Loucy (cell line): ENCODE data around the gene TRMO.
"Not testable (repeated sequence)": the region's sequence is repeated elsewhere in the genome, so short reads cannot be mapped to it uniquely, and the experiment has no call there.

Experiments
- H2AFZ ChIP-seq: fragments of 200-600 bp; sonication (generic); 2 replicates; pipeline ENCODE4 v1.6.0; 2016; ENCODE audit warnings: antibody characterized with exemption, mild to moderate bottlenecking, low read length, moderate library complexity
- H3F3A ChIP-seq: fragments of 200-600 bp; 2 replicates; pipeline ENCODE4 v1.6.0; 2016; ENCODE audit warnings: antibody characterized with exemption, low read depth, mild to moderate bottlenecking
- H3K27me3 ChIP-seq: fragments of 200-600 bp; sonication (generic); 2 replicates; pipeline ENCODE4 v1.6.1; 2014; ENCODE audit warnings: low read length, mild to moderate bottlenecking; ENCODE audit not compliant: insufficient read depth, poor library complexity, severe bottlenecking
- H3K36me3 ChIP-seq: fragments of 200-600 bp; sonication (generic); 2 replicates; pipeline ENCODE4 v1.6.1; 2016; ENCODE audit warnings: low read length; ENCODE audit not compliant: insufficient read depth
- H3K4me1 ChIP-seq: fragments of 200-600 bp; sonication (generic); 2 replicates; pipeline ENCODE4 v1.5.1; 2014; ENCODE audit warnings: low read length, mild to moderate bottlenecking; ENCODE audit not compliant: insufficient read depth, poor library complexity, severe bottlenecking
- H3K4me2 ChIP-seq: fragments of 200-600 bp; sonication (generic); 2 replicates; pipeline ENCODE4 v1.6.0; 2014; ENCODE audit warnings: antibody characterized with exemption, low read length, low read depth, mild to moderate bottlenecking; ENCODE audit not compliant: poor library complexity, severe bottlenecking
- H3K4me3 ChIP-seq: fragments of 200-600 bp; sonication (generic); 2 replicates; pipeline ENCODE4 v1.5.1; 2014; ENCODE audit warnings: low read length, mild to moderate bottlenecking, mixed read lengths; ENCODE audit not compliant: poor library complexity, severe bottlenecking
- H3K79me2 ChIP-seq: fragments of 200-600 bp; sonication (generic); 2 replicates; pipeline ENCODE4 v1.6.1; 2014; ENCODE audit warnings: low read length; ENCODE audit not compliant: insufficient read depth
- H3K9ac ChIP-seq: fragments of 200-600 bp; sonication (generic); 2 replicates; pipeline ENCODE4 v1.6.0; 2014; ENCODE audit warnings: mild to moderate bottlenecking, low read depth, low read length, moderate library complexity; ENCODE audit not compliant: poor library complexity, severe bottlenecking
- H3K9me2 ChIP-seq: fragments of 200-600 bp; sonication (generic); replicated peaks from 2 replicates; pipeline ENCODE4 v1.6.1; 2016; ENCODE audit warnings: low read depth, low read length, mixed read lengths
- H3K9me3 ChIP-seq: fragments of 200-600 bp; sonication (generic); 2 replicates; pipeline ENCODE4 v1.6.1; 2014; ENCODE audit warnings: mild to moderate bottlenecking, antibody characterized with exemption, low read length, low read depth; ENCODE audit not compliant: insufficient read depth
- H4K20me1 ChIP-seq: fragments of 200-600 bp; sonication (generic); 2 replicates; pipeline ENCODE4 v1.6.0; 2014; ENCODE audit warnings: antibody characterized with exemption, low read length, mild to moderate bottlenecking; ENCODE audit not compliant: insufficient read depth, poor library complexity, severe bottlenecking
- EZH2phosphoT487 ChIP-seq: fragments of 200-600 bp; IDR thresholded peaks from 2 replicates; pipeline ENCODE4 v1.6.1; 2018; ENCODE audit warnings: antibody characterized with exemption, mild to moderate bottlenecking, moderate library complexity, borderline replicate concordance
- TF ChIP-seq, protein P1 (sequence below): fragments of 200-600 bp; sonication (generic); conservative IDR thresholded peaks from 2 replicates; pipeline ENCODE4 v1.5.1; 2014; ENCODE audit warnings: mild to moderate bottlenecking, antibody characterized with exemption, low read length

Gene TRMO

DNA sequence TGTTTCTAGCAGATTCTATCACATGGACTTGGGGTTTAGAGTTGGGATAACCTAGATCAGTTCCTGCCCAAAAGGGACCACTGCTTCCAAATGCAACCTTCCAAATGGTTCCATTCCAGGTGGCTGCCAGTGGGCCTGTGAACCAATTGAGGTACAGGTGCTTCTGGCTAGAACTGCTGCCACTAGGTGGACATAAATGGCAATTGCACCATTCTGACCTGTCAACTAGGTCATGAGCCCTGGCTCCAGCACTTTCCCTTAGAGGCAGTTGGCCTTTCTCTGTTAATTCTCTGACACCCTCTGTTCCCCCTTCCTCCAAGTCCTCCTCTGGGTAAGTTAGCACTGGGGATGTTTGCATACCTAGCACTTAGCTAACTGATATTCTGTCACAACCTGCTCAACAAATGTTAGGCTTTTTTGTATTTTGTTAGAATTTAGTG lies 32.3 kb upstream of the TRMO start:
- no peaks in the 10 kb centered on the region for H3K27me3 ChIP-seq
- H3K4me2 ChIP-seq, result peak overlapping the region; percentile 18
- H2AFZ ChIP-seq, result peak overlapping the region; percentile 66
- TF ChIP-seq EZH2phosphoT487, result no peak
- TF ChIP-seq, protein P1, sequence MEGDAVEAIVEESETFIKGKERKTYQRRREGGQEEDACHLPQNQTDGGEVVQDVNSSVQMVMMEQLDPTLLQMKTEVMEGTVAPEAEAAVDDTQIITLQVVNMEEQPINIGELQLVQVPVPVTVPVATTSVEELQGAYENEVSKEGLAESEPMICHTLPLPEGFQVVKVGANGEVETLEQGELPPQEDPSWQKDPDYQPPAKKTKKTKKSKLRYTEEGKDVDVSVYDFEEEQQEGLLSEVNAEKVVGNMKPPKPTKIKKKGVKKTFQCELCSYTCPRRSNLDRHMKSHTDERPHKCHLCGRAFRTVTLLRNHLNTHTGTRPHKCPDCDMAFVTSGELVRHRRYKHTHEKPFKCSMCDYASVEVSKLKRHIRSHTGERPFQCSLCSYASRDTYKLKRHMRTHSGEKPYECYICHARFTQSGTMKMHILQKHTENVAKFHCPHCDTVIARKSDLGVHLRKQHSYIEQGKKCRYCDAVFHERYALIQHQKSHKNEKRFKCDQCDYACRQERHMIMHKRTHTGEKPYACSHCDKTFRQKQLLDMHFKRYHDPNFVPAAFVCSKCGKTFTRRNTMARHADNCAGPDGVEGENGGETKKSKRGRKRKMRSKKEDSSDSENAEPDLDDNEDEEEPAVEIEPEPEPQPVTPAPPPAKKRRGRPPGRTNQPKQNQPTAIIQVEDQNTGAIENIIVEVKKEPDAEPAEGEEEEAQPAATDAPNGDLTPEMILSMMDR, result peak; percentile 87
- H3F3A ChIP-seq, result no peaks in the 10 kb centered on the region
- H3K9me3 ChIP-seq, result no peaks in the 10 kb centered on the region
- no peaks in the 10 kb centered on the region for H3K36me3 ChIP-seq
- no peaks in the 10 kb centered on the region for H4K20me1 ChIP-seq
- peaks cover 23% of the 10 kb centered on the region for H3K4me1 ChIP-seq
- no peaks in the 10 kb centered on the region for H3K9me2 ChIP-seq
- H3K4me3 ChIP-seq, result no peak overlapping the region
- H3K9ac ChIP-seq, result peak overlapping the region; percentile 24
- H3K79me2 ChIP-seq, result no peaks in the 10 kb centered on the region

DNA sequence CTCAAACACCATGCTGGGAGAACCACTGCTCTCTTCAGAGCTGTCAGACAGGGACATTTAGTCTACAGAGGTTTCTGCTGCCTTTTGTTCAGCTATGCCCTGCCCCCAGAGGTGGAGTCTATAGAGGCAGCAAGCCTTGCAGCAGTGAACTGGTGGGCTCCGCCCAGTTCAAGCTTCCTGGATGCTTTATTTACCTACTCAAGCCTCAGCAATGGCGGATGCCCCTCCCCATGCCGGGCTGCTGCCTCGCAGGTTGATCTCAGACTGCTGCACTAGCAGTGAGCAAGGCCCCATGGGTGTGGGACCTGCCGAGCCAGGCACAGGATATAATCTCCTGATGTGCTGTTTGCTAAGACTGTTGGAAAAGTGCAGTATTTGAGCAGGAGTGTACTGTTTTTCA lies 28.6 kb upstream of the TRMO start:
- not testable (repeated sequence) for H3K9me3 ChIP-seq, H3K4me2 ChIP-seq, H3K9ac ChIP-seq, H3F3A ChIP-seq, H4K20me1 ChIP-seq, H3K79me2 ChIP-seq, H3K4me3 ChIP-seq, H3K27me3 ChIP-seq, H2AFZ ChIP-seq, H3K9me2 ChIP-seq, H3K36me3 ChIP-seq
- peaks cover 12% of the 10 kb centered on the region for H3K4me1 ChIP-seq

DNA sequence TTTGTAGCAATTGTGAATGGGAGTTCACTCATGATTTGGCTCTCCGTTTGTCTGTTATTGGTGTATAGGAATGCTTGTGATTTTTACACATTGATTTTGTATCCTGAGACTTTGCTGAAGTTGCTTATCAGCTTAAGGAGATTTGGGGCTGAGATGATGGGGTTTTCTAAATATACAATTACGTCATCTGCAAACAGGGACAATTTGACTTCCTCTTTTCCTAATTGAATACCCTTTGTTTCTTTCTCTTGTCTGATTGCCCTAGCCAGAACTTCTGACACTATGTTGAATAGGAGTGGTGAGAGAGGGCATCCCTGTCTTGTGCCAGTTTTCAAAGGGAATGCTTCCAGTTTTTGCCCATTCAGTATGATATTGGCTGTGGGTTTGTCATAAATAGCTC lies 24.8 kb upstream of the TRMO start:
- not testable (repeated sequence) for H3K79me2 ChIP-seq, H3K4me3 ChIP-seq, H3K9ac ChIP-seq, H3K9me2 ChIP-seq, H3K27me3 ChIP-seq, H3K9me3 ChIP-seq, H3F3A ChIP-seq, H4K20me1 ChIP-seq, H3K4me2 ChIP-seq, H2AFZ ChIP-seq, H3K36me3 ChIP-seq
- peaks cover 20% of the 10 kb centered on the region for H3K4me1 ChIP-seq

DNA sequence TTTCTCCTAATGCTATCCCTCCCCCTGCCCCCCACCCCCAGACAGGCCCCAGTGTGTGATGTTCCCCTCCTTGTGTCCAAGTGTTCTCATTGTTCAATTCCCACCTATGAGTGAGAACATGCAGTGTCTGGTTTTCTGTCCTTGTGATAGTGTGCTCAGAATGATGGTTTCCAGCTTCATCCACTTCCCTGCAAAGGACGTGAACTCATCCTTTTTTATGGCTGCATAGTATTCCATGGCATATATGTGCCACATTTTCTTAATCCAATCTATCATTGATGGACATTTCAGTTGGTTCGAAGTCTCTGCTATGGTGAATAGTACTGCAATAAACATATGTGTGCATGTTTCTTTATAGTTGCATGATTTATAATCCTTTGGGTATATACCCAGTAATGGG lies 23.2 kb upstream of the TRMO start:
- H3F3A ChIP-seq, H3K9me2 ChIP-seq, H3K27me3 ChIP-seq, H3K9ac ChIP-seq, H2AFZ ChIP-seq, H3K9me3 ChIP-seq, H3K4me3 ChIP-seq, H3K4me2 ChIP-seq, H3K36me3 ChIP-seq, H4K20me1 ChIP-seq, H3K79me2 ChIP-seq: not testable (repeated sequence)
- H3K4me1 ChIP-seq, result peaks cover 36% of the 10 kb centered on the region

DNA sequence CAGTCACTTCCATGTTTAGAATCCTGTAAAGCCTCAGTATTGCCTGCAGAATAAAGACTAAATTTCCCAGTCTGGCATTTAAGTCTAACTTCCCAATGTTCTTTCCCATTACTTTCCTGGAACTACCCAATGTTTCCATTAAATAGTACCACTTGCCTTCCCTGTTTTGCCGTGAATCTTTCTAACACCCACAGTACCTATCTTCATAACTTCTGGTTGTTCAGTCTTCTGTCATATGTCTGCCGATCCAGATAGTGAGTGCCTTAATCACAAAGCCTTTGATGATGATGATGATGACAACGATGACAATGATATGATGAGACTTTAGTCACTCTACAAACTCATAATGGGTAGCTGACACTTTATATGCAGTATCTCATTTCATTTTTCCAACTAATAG lies 22.3 kb upstream of the TRMO start:
- H3K9me3 ChIP-seq, result no peaks in the 10 kb centered on the region
- H3K4me2 ChIP-seq, result no peak overlapping the region
- H3K4me3 ChIP-seq, result no peak overlapping the region
- no peaks in the 10 kb centered on the region for H3K36me3 ChIP-seq
- H3K9me2 ChIP-seq, result no peaks in the 10 kb centered on the region
- H3K79me2 ChIP-seq, result no peaks in the 10 kb centered on the region
- H4K20me1 ChIP-seq, result no peaks in the 10 kb centered on the region
- H3F3A ChIP-seq, result no peaks in the 10 kb centered on the region; the same call in 1 of the 2 replicates
- no peak overlapping the region for H2AFZ ChIP-seq
- TF ChIP-seq, protein P1, result no peak
- TF ChIP-seq EZH2phosphoT487, result no peak
- H3K27me3 ChIP-seq, result no peaks in the 10 kb centered on the region
- H3K4me1 ChIP-seq, result peaks cover 44% of the 10 kb centered on the region
- H3K9ac ChIP-seq, result no peak overlapping the region
